ENCODE data around the gene BARX1. TPM values are rescaled to one million over a fixed set of nuclear protein-coding genes. Genes with fewer than 3 reads are reported as not detected.

Gene BARX1
- total and polyA plus RNA-seq, 9 of the 15 experiments (the other 6 are each of a cell fraction or from before 2014, with no cell fraction given) = 0.11 to 0.14 TPM; not detected in 7

GRCh38 chr9:93946338-93946712 is 8.8 kb downstream of the BARX1 start:
- ATAC-seq (no peak), FAIRE-seq (no peak), DNase-seq (ENCODE audit: extremely low read depth in 1 of 4, low spot score in 3 of 4) (no peak)
- no peaks in the 10 kb centered on the region for H3K36me3 ChIP-seq (ENCODE audit: control insufficient read depth, insufficient read depth, low read length)
- no peaks in the 10 kb centered on the region for H3K9me1 ChIP-seq (ENCODE audit: control insufficient read depth, insufficient read depth, low read length)
- H3K4me3 ChIP-seq = no peak overlapping the region
- WGBS (ENCODE audit: insufficient coverage, low coverage, missing lambda C conversion rate) = 6% methylated on average over 5 of the region's 5 CpGs
- H3K9ac ChIP-seq (ENCODE audit: insufficient read depth in 1 of 2, low read depth in 2 of 2, low read length in 2 of 2) = no peak overlapping the region
- no TSS peak for BruUV-seq (replicated peaks)
- intact Hi-C loops (cut with micrococcal nuclease) = no loop called here
- peaks cover 35 to 87% of the 10 kb centered on the region in 2 experiments for H3K27me3 ChIP-seq (ENCODE audit: control insufficient read depth in 2 of 2, insufficient read depth in 2 of 2, low read length in 2 of 2)
- ChIA-PET POLR2A (interaction anchor here (0.6 to 1.1 kb wide), 3 partner anchors 10 to 291 kb away, joined by 3 read pairs; no protein-coding TSS in a partner anchor), CTCF (ENCODE audit: low intra/inter-chr PET ratio) (no interaction called here)
- no peaks in the 10 kb centered on the region for H3K79me2 ChIP-seq (ENCODE audit: control insufficient read depth, insufficient read depth, low read length)
- no peak for TF ChIP-seq MTA1 (IDR thresholded peaks at IDR 0.05; ENCODE audit: borderline replicate concordance)
- H2AFZ ChIP-seq (ENCODE audit: low read depth, low read length) = no peak overlapping the region
- H3K27ac ChIP-seq (ENCODE audit: extremely low read depth, low read depth, low read length) = no peak overlapping the region
- peaks cover 0 to 29% of the 10 kb centered on the region in 2 experiments; a peak in 2 of 5 replicates for H3K4me1 ChIP-seq (replicated peaks in 1 of 2; ENCODE audit: control insufficient read depth in 2 of 2, insufficient read depth in 2 of 2, low read length in 2 of 2)
- H3K4me2 ChIP-seq (ENCODE audit: insufficient read depth, low read length) = no peak overlapping the region
- in situ Hi-C loops (cut with MboI) = no loop called here
- peaks cover 8% of the 10 kb centered on the region; the same call in 1 of the 2 replicates for H4K20me1 ChIP-seq (replicated peaks; ENCODE audit: control insufficient read depth, insufficient read depth, low read length)
- no peaks in the 10 kb centered on the region for H3K9me3 ChIP-seq (replicated peaks; ENCODE audit: control insufficient read depth, insufficient read depth, low read depth, low read length)

GRCh38 chr9:93945400-93946337 is 9.5 kb downstream of the BARX1 start:
- CTCF ChIA-PET (ENCODE audit: low intra/inter-chr PET ratio) = no interaction called here
- no peak overlapping the region for H3K27ac ChIP-seq (ENCODE audit: extremely low read depth, low read depth, low read length)

More at GRCh38 chr9:93945400-93946337, 9.5 kb downstream of the BARX1 start:
- POLR2A ChIA-PET = interaction anchor here (0.6 to 1.1 kb wide), 3 partner anchors 11 to 290 kb away, joined by 3 read pairs; no protein-coding TSS in a partner anchor
- Histone ChIP-seq H3K4me3 (no peak overlapping the region; the same call in 1 of the 2 replicates), H3K27me3 (ENCODE audit: control insufficient read depth in 2 of 2, insufficient read depth in 2 of 2, low read length in 2 of 2) (peaks cover 28 to 87% of the 10 kb centered on the region in 2 experiments), H3K4me2 (ENCODE audit: insufficient read depth, low read length) (peak overlapping the region; percentile 32), H3K9ac (ENCODE audit: insufficient read depth in 1 of 2, low read depth in 2 of 2, low read length in 2 of 2) (peak overlapping the region in 1 of 2 experiments; percentile 17; a peak in 1 of 4 replicates), H3K9me3 (replicated peaks; ENCODE audit: control insufficient read depth, insufficient read depth, low read depth, low read length) (no peaks in the 10 kb centered on the region), H3K4me1 (replicated peaks in 1 of 2; ENCODE audit: control insufficient read depth in 2 of 2, insufficient read depth in 2 of 2, low read length in 2 of 2) (peaks cover 0 to 23% of the 10 kb centered on the region in 2 experiments; a peak in 2 of 5 replicates), H3K36me3 (ENCODE audit: control insufficient read depth, insufficient read depth, low read length) (no peaks in the 10 kb centered on the region), H3K9me1 (ENCODE audit: control insufficient read depth, insufficient read depth, low read length) (no peaks in the 10 kb centered on the region), H2AFZ (ENCODE audit: low read depth, low read length) (no peak overlapping the region; the same call in 1 of the 2 replicates), H3K79me2 (ENCODE audit: control insufficient read depth, insufficient read depth, low read length) (no peaks in the 10 kb centered on the region), H4K20me1 (replicated peaks; ENCODE audit: control insufficient read depth, insufficient read depth, low read length) (peaks cover 8% of the 10 kb centered on the region; the same call in 1 of the 2 replicates)
- no TSS peak for BruUV-seq (replicated peaks)
- in situ Hi-C loops (cut with MboI) = no loop called here
- ATAC-seq = no peak
- TF ChIP-seq SPI1 (IDR thresholded peaks at IDR 0.05; ENCODE audit: borderline replicate concordance, low read depth, low read length) (peak; percentile 46; the same call in 1 of the 2 replicates), NRF1 (conservative IDR thresholded peaks at IDR 0.05 in 1 of 2, IDR thresholded peaks at IDR 0.05 in 1 of 2) (peak; percentile 25 to 58; a peak in 3 of 4 replicates), ESRRA (IDR thresholded peaks at IDR 0.05; ENCODE audit: borderline replicate concordance, low read depth) (0 out of 2 replicates have a peak, but pooled peaks have one; percentile 18), ZNF77 (CRISPR knock-in tag; IDR thresholded peaks at IDR 0.05) (no peak)
- no peak for FAIRE-seq
- WGBS (ENCODE audit: insufficient coverage, low coverage, missing lambda C conversion rate) = 7% methylated on average over 46 of the region's 50 CpGs
- DNase-seq (ENCODE audit: extremely low read depth in 1 of 4, low spot score in 3 of 4) = no peak
- intact Hi-C loops (cut with micrococcal nuclease) = no loop called here
